Epithelial cell of proximal tubule (primary cell): ENCODE data around the gene TMCO4. TPM values are rescaled to one million over a fixed set of nuclear protein-coding genes. Genes with fewer than 3 reads are reported as not detected.
A peak's percentile ranks its signal among the peaks of the same experiment; 100 is the strongest.
"Not testable (repeated sequence)": the region's sequence is repeated elsewhere in the genome, so short reads cannot be mapped to it uniquely, and the experiment has no call there.

Experiments
- DNase-seq: peaks from one replicate; pipeline ENCODE4 v3.0.0-alpha.2; 2011; ENCODE audit warnings: low read depth
- H3K4me3 ChIP-seq: 2 replicates; pipeline ENCODE4 v1.5.1; 2011; ENCODE audit warnings: low read depth, mild to moderate bottlenecking, low read length
- CTCF ChIP-seq: conservative IDR thresholded peaks from 2 replicates; pipeline ENCODE4 v1.5.1; 2012; ENCODE audit warnings: low read depth, mild to moderate bottlenecking, low read length
- total RNA-seq: library from RNA; depleted of rRNA; stranded (reverse); fragments of >200 nt; gene quantifications from 2 replicates; pipeline ENCODE4 v1.2.3, GENCODE V29; 2015

TMCO4 gene
- 9.8 and 20.0 TPM in 2 replicates for total RNA-seq

- peak; percentile 51 for TF ChIP-seq CTCF
- no peak for DNase-seq
- H3K4me3 ChIP-seq = peak within 1 kb of the TSS; percentile 65
Measured at GRCh38 chr1:19799230-19800075, at the start of gene TMCO4. Gene TMCO4, minus strand, starts transcription at chr1:19799916. Its CDS starts 19,158 bp downstream, at chr1:19780758.

DNA sequence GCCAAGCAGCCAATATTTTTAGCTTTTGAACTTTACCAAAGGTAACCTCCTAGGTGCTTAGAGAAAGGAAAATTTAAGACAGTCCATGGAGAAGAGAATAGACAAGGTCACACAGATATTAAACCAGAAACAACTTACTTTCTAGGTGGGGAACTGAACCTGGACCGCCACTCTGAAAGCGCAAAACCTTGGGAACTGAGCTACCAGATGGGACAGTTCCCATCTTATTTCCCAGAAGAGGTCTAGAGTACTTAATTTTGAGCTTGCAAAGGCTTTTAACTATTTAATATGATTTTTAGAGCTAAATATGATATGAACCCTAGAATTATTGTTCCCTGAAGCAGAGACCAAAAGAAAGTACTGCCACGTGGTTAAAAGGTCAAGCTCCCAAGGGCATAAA, 49.6 kb upstream of the TMCO4 start:
- not testable (repeated sequence) for DNase-seq, H3K4me3 ChIP-seq

DNA sequence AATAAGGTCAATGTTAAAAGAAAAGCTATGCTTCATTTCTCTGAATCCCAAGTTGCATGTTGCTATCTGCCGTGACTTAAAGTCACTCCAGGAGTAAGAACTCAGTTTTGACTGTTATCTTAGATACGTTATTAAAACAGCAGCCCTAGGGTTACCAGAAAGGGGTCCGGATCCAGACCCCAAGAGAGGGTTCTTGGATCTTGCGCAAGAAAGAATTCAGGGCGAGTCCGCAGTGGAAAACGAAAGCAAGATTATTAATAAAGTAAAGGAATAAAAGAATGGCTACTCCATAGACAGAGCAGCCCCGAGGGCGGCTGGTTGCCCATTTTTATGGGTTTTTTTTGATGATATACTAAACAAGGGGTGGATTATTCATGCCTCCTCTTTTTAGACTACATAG, 47.6 kb upstream of the TMCO4 start:
- DNase-seq, H3K4me3 ChIP-seq: not testable (repeated sequence)

DNA sequence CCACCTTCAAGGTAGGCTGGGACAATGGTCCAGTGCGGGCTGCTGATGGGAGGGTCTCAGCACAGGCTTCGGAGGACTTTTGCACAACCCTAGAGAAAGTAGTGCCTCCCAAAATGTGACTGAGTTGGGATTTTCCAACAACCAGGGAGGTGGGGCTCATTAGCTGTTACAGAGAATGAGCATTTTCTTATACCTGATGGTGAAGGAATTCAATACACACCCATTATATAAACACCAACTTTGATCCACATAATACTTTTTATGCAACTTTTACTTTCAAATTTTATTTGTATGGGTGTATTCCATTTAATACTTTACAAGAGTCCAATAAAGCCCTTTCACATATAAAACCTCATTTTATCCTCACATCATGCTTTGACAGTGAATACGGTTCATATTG, 46.6 kb upstream of the TMCO4 start:
- TF ChIP-seq CTCF = no peak
- no peak for DNase-seq
- no peak overlapping the region for H3K4me3 ChIP-seq

GRCh38 chr1:19845555-19845954, 45.8 kb upstream of the TMCO4 start:
- no peak for TF ChIP-seq CTCF
- no peak overlapping the region for H3K4me3 ChIP-seq

GRCh38 chr1:19844731-19845495, 45.2 kb upstream of the TMCO4 start:
- no peak for TF ChIP-seq CTCF
- H3K4me3 ChIP-seq = no peak overlapping the region
- DNase-seq = no peak

More at GRCh38 chr1:19845555-19845954, 45.8 kb upstream of the TMCO4 start:
- DNase-seq = no peak

- DNase-seq = no peak
- H3K4me3 ChIP-seq = no peak overlapping the region
- TF ChIP-seq CTCF = no peak
Measured at GRCh38 chr1:19840228-19840627, 40.5 kb upstream of the TMCO4 start.
